HEK293 (cell line): ENCODE measurements around the gene LOXL1.

ENCODE experiments used
- CTCF ChIA-PET: fragments of 350-600 bp; formaldehyde crosslinking; extraction: SDS; loops from one replicate; lab custom pipeline; 2021; ENCODE audit warnings: antibody characterized with exemption; lab: Yijun Ruan, JAX
- POLR2A ChIA-PET: fragments of 300-600 bp; formaldehyde crosslinking; extraction: SDS; loops from one replicate; lab custom pipeline; 2020; ENCODE audit warnings: antibody characterized with exemption, inconsistent platforms; lab: Yijun Ruan, JAX
- H3K27ac ChIP-seq: fragments of 200-500 bp; sonication (Bioruptor generic); 2 replicates; pipeline ENCODE4 v1.5.1; 2014; ENCODE audit warnings: low read depth, low read length, control low read depth, inconsistent platforms; ENCODE audit errors: extremely low read depth
- H3K36me3 ChIP-seq, 2 experiments: fragments of 200-500 bp in 1 of 2; sonication (Bioruptor generic) in 1 of 2; 1 replicate in 1 of 2; 2 replicates in 1 of 2; pipeline ENCODE4 v1.5.1; 2014 to 2017; ENCODE audit warnings: inconsistent platforms in 2 of 2, low read length in 2 of 2; ENCODE audit not compliant: control insufficient read depth in 2 of 2, insufficient read depth in 1 of 2
- H3K4me1 ChIP-seq: fragments of 200-500 bp; sonication (Bioruptor generic); 2 replicates; pipeline ENCODE4 v1.5.1; 2014; ENCODE audit warnings: mild to moderate bottlenecking, low read length, inconsistent platforms; ENCODE audit not compliant: control insufficient read depth, insufficient read depth
- H3K4me3 ChIP-seq: 2 replicates; pipeline ENCODE4 v1.5.1; 2011; ENCODE audit warnings: low read depth, mild to moderate bottlenecking, control low read depth, low read length, moderate library complexity
- H3K9me3 ChIP-seq: fragments of 200-500 bp; sonication (Bioruptor generic); 2 replicates; pipeline ENCODE4 v1.5.1; 2014; ENCODE audit warnings: low read depth, low read length, inconsistent platforms; ENCODE audit not compliant: control insufficient read depth, insufficient read depth
- AEBP2 ChIP-seq: fragments of 450-650 bp; formaldehyde crosslinking; IDR thresholded peaks from 2 replicates; pipeline ENCODE4 v1.5.1; 2016; ENCODE audit warnings: missing biosample characterization, missing genetic modification characterization, borderline replicate concordance
- OSR2 ChIP-seq: fragments of 450-650 bp; formaldehyde crosslinking; IDR thresholded peaks from 2 replicates; pipeline ENCODE4 v1.5.1; 2016; ENCODE audit warnings: missing biosample characterization, missing genetic modification characterization
- PRDM1 ChIP-seq: fragments of 450-650 bp; formaldehyde crosslinking; IDR thresholded peaks from 2 replicates; pipeline ENCODE4; 2016; ENCODE audit warnings: missing biosample characterization, missing genetic modification characterization
- SCRT2 ChIP-seq: fragments of 450-650 bp; formaldehyde crosslinking; IDR thresholded peaks from 2 replicates; pipeline ENCODE4 v1.5.1; 2016; ENCODE audit warnings: missing biosample characterization, missing genetic modification characterization
- YY2 ChIP-seq: fragments of 450-650 bp; formaldehyde crosslinking; IDR thresholded peaks from 2 replicates; pipeline ENCODE4 v1.5.1; 2016; ENCODE audit warnings: missing biosample characterization, missing genetic modification characterization
- ZBTB48 ChIP-seq: fragments of 450-650 bp; formaldehyde crosslinking; IDR thresholded peaks from 2 replicates; pipeline ENCODE4 v1.5.1; 2016; ENCODE audit warnings: missing biosample characterization, missing genetic modification characterization
- ZFP41 ChIP-seq: fragments of 450-650 bp; formaldehyde crosslinking; IDR thresholded peaks from 2 replicates; pipeline ENCODE4 v1.5.1; 2016; ENCODE audit warnings: missing biosample characterization, missing genetic modification characterization, borderline replicate concordance
- ZNF114 ChIP-seq: fragments of 450-650 bp; formaldehyde crosslinking; IDR thresholded peaks from 2 replicates; pipeline ENCODE4 v1.5.0; 2017; ENCODE audit warnings: missing biosample characterization, missing genetic modification characterization
- ZNF132 ChIP-seq: fragments of 450-650 bp; formaldehyde crosslinking; IDR thresholded peaks from 2 replicates; pipeline ENCODE4 v1.5.1; 2017; ENCODE audit warnings: missing biosample characterization, missing genetic modification characterization, borderline replicate concordance
- ZNF146 ChIP-seq: fragments of 450-650 bp; formaldehyde crosslinking; IDR thresholded peaks from 2 replicates; pipeline ENCODE4 v1.5.1; 2016; ENCODE audit warnings: missing biosample characterization, missing genetic modification characterization
- ZNF2 ChIP-seq: fragments of 450-650 bp; formaldehyde crosslinking; IDR thresholded peaks from 2 replicates; pipeline ENCODE4 v1.5.1; 2016; ENCODE audit warnings: missing biosample characterization, missing genetic modification characterization
- ZNF555 ChIP-seq: fragments of 450-650 bp; formaldehyde crosslinking; conservative IDR thresholded peaks from 2 replicates; pipeline ENCODE4 v1.5.1; 2017; ENCODE audit warnings: missing biosample characterization, mild to moderate bottlenecking, missing genetic modification characterization, inconsistent platforms
- ZNF560 ChIP-seq: fragments of 450-650 bp; formaldehyde crosslinking; IDR thresholded peaks from 2 replicates; pipeline ENCODE4 v1.5.1; 2017; ENCODE audit warnings: missing biosample characterization, missing genetic modification characterization, borderline replicate concordance
- ZNF623 ChIP-seq: fragments of 450-650 bp; formaldehyde crosslinking; IDR thresholded peaks from 2 replicates; pipeline ENCODE4 v1.5.1; 2016; ENCODE audit warnings: missing biosample characterization, missing genetic modification characterization
- ZNF664 ChIP-seq: fragments of 450-650 bp; formaldehyde crosslinking; IDR thresholded peaks from 2 replicates; pipeline ENCODE4 v1.5.1; 2016; ENCODE audit warnings: missing biosample characterization, missing genetic modification characterization
- ZNF701 ChIP-seq: fragments of 450-650 bp; formaldehyde crosslinking; IDR thresholded peaks from 2 replicates; pipeline ENCODE4 v1.5.1; 2016; ENCODE audit warnings: missing biosample characterization, missing genetic modification characterization
- ZNF768 ChIP-seq: fragments of 450-650 bp; formaldehyde crosslinking; IDR thresholded peaks from 2 replicates; pipeline ENCODE4 v1.5.1; 2018; ENCODE audit warnings: missing biosample characterization, mild to moderate bottlenecking, missing genetic modification characterization
- TF ChIP-seq, protein P1 (sequence below): fragments of 450-650 bp; formaldehyde crosslinking; IDR thresholded peaks from 2 replicates; pipeline ENCODE4 v1.5.1; 2016; ENCODE audit warnings: missing biosample characterization, missing genetic modification characterization

Gene LOXL1

DNA sequence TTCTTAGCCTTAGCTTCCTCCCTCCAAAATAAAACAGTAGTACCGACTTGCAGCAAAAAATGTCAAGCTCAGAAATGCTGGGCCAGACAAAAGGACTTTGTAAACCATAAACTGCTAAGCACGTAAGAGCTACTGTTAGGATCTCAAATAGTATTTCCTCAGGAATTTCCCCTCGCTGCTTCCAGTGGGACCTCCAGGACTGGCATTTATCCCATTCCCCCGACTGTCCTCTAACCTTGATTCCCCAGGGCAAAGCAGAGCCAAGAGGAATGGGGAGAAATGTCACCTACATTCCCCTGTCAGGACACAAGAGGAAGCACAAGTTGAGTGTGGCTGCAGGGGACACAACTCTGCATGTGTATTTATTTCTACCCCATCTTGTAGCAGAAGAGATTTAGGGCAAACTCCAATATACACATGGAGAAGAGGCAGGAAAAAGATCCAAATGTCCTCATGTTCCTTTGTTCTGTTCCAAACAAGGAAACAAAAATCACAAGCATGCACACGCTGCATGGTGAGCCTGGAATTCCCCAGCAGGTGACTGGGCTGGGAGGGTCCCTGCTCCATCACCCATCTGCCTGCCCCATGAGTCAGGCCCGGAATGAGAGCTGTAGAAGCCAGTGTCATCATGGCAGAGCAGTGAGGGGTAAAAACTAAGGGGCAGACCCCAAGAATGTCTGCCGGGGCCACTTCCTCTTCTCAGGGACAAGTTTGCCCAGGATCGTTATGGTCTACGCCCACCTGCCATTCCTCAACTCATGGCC, 61.6 kb downstream of the LOXL1 start:
- ChIA-PET POLR2A (no interaction called here), CTCF (interaction anchor here (1.7 to 9.0 kb wide), 2 partner anchors 13 to 14 kb away, joined by 6 to 118 read pairs; no protein-coding TSS in a partner anchor)
- TF ChIP-seq ZNF146 (tag by site-specific recombination) (no peak), YY2 (no peak), ZNF560 (no peak), ZNF555 (tag by site-specific recombination) (no peak), OSR2 (tag by site-specific recombination) (no peak), SCRT2 (tag by site-specific recombination) (no peak), ZNF664 (tag by site-specific recombination) (no peak)
- no peak overlapping the region for H3K4me3 ChIP-seq
- no peak overlapping the region for H3K27ac ChIP-seq
- peaks cover 8% of the 10 kb centered on the region; the same call in 1 of the 2 replicates for H3K4me1 ChIP-seq
- peaks cover 0 to 16% of the 10 kb centered on the region in 2 experiments; a peak in 1 of 3 replicates for H3K36me3 ChIP-seq
- H3K9me3 ChIP-seq: no peaks in the 10 kb centered on the region

GRCh38 chr15:73988445-73988969, 62.2 kb downstream of the LOXL1 start:
- POLR2A ChIA-PET: no interaction called here
- Histone ChIP-seq H3K27ac (no peak overlapping the region), H3K4me3 (no peak overlapping the region), H3K4me1 (peaks cover 6% of the 10 kb centered on the region; the same call in 1 of the 2 replicates), H3K9me3 (no peaks in the 10 kb centered on the region), H3K36me3 (peaks cover 0 to 14% of the 10 kb centered on the region in 2 experiments; a peak in 1 of 3 replicates)
- CTCF ChIA-PET: interaction anchor here (0.6 to 9.0 kb wide), 2 partner anchors 13 to 60 kb away, joined by 3 to 118 read pairs; no protein-coding TSS in a partner anchor
- TF ChIP-seq ZNF132 (tag by site-specific recombination) (no peak), ZBTB48 (tag by site-specific recombination) (no peak), ZNF701 (tag by site-specific recombination) (no peak), AEBP2 (tag by site-specific recombination) (no peak), ZNF768 (tag by site-specific recombination) (no peak), ZNF623 (tag by site-specific recombination) (no peak), ZNF2 (tag by site-specific recombination) (no peak), ZNF114 (tag by site-specific recombination) (no peak)
- TF ChIP-seq, protein P1, sequence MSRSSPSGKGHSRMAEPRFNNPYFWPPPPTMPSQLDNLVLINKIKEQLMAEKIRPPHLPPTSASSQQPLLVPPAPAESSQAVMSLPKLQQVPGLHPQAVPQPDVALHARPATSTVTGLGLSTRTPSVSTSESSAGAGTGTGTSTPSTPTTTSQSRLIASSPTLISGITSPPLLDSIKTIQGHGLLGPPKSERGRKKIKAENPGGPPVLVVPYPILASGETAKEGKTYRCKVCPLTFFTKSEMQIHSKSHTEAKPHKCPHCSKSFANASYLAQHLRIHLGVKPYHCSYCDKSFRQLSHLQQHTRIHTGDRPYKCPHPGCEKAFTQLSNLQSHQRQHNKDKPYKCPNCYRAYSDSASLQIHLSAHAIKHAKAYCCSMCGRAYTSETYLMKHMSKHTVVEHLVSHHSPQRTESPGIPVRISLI (tag by site-specific recombination): no peak

GRCh38 chr15:73989001-73989798, 62.9 kb downstream of the LOXL1 start:
- no peaks in the 10 kb centered on the region for H3K9me3 ChIP-seq
- H3K27ac ChIP-seq: no peak overlapping the region
- peaks cover 0 to 9% of the 10 kb centered on the region in 2 experiments; a peak in 1 of 3 replicates for H3K36me3 ChIP-seq
- peaks cover 6% of the 10 kb centered on the region; the same call in 1 of the 2 replicates for H3K4me1 ChIP-seq
- TF ChIP-seq ZFP41 (tag by site-specific recombination): no peak
- 0 out of 2 replicates have a peak, but pooled peaks have one; percentile 11 for TF ChIP-seq PRDM1 (tag by site-specific recombination)
- H3K4me3 ChIP-seq: no peak overlapping the region
- CTCF ChIA-PET: interaction anchor here (0.6 to 9.0 kb wide), 4 partner anchors 14 to 318 kb away, joined by 3 to 118 read pairs (median 3); no protein-coding TSS in a partner anchor
- POLR2A ChIA-PET: no interaction called here
